GM21367 (cell line): Measurements from ENCODE around the gene TET1.
"Not testable (repeated sequence)": the region's sequence is repeated elsewhere in the genome, so short reads cannot be mapped to it uniquely, and the experiment has no call there.

Experiments
- ATAC-seq: cut with Tn5 transposase; IDR thresholded peaks from one replicate; pipeline ENCODE4 v1.9.1; 2021; ENCODE audit not compliant: unreplicated experiment

The TET1 gene

DNA sequence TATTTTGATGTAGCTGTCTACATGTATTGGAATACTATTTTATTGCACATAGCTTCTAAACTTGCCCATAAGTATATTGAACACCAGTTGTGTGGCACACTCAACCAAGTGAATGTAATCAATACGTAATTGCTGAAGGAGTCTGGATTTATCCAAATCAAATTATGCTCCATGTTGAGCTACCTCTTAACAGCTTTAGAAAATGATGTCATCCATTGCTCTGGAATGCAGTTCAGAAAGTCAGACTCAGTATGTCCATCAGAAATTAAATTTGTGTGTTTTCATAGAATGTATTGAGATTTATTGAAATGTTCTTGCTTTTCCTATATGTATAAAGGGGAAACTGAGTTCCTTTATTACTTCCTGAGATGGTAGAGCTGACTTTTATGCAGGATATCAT lies 135.9 kb downstream of the TET1 start:
- no peak for ATAC-seq

DNA sequence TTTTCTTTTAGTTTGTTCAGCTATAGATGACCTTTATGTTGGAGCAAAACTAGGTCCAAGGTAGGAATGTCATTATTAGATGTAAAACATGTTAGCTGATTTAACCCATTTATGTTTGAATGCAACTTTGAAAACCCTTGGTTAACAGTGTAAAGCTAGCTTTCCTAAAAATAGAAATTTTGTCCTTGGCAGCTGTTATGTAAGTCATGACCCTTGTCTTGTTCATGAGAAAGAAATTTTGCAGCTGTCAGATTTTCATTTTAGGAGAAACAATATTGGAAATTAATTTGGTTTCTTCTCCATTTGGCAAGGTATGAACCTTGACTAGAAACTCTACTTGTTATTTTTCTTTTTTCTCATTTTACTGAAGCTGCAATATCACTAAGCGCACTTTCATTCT lies 137.0 kb downstream of the TET1 start:
- ATAC-seq, result no peak

DNA sequence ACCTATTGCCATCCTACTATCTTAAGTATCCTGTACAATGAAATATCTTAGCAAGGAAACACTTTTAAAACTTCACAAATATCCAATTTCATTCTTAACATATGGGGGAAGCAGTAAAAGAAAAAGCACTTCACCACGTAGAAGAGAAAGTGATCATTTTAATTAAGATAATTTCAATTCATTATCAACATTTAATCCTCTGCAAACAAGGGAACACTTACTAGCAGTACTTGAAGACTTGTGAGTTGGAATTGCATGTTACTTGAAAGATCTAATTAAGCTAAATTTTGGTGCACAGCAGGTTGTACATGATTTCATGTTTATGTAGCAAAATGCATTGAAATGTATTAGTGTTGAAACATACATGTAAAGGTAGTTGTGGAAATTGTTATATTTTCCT lies 140.1 kb downstream of the TET1 start:
- ATAC-seq, result no peak

DNA sequence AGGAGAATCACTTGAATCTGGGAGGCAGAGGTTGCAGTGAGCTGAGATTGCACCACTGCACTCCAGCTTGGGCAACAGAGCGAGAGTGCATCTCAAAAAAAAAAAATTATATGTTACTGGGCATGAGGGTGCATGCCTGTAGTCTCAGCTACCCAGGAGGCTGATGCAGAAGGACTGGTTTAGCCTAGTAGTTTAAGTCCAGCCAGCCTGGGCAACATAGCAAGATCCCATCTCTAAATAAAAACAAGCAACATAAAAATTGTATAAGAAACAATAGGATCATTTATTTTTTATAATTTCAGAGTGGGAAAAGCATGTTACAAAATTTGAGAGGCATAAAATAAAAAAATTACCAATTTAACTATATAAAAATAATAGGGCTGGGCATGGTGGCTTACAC lies 145.4 kb downstream of the TET1 start:
- ATAC-seq, result no peak

DNA sequence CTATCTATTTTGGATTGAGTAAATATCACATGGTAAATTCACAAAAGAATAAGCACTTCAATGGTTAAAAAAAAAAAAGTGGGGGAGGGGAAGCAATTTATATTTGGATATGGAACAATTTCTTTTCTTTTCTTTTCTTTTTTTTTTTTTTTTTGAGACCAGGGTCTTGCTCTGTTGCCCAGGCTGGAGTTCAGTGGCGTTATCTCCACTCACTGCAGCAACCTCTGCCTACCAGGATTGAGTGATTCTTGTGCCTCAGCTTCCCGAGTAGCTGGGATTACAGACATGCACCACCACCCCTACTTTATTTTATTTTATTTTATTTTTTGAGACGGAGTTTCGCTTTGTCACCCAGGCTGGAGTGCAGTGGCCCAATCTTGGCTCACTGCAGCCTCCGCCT lies 148.8 kb downstream of the TET1 start:
- ATAC-seq, result not testable (repeated sequence)

DNA sequence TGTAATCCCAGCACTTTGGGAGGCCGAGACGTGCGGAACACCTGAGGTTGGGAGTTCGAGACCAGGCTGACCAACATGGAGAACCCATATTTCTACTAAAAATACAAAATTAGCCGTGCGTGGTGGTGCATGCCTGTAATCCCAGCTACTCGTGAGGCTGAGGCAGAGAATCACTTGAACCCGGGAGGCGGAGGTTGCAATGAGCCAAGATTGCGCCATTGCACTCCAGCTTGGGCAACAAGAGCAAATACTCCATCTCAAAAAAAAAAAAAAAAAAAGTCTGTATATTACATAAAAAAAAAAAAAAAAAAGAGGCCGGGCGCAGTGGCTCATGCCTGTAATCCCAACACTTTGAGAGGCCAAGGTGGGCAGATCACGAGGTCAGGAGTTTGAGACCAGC lies 152.9 kb downstream of the TET1 start:
- not testable (repeated sequence) for ATAC-seq

DNA sequence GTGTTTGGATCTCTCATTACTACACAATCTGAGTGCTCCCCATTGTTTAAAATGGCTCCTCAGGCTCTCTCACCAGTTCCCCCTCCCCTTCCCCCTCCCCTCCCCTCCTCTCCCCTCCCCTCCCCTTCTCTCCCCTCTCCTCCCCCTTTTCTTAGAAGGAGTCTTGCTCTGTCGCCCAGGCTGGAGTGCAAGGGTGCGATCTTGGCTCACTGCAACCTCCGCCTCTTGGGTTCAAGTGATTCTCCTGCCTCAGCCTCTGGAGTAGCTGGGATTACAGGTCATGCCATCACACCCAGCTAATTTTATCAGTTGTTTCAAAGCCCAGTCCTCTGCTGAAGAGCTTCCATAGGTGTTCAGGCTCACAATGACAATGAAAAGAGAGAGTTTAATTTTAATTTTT lies 157.3 kb downstream of the TET1 start:
- no peak for ATAC-seq

DNA sequence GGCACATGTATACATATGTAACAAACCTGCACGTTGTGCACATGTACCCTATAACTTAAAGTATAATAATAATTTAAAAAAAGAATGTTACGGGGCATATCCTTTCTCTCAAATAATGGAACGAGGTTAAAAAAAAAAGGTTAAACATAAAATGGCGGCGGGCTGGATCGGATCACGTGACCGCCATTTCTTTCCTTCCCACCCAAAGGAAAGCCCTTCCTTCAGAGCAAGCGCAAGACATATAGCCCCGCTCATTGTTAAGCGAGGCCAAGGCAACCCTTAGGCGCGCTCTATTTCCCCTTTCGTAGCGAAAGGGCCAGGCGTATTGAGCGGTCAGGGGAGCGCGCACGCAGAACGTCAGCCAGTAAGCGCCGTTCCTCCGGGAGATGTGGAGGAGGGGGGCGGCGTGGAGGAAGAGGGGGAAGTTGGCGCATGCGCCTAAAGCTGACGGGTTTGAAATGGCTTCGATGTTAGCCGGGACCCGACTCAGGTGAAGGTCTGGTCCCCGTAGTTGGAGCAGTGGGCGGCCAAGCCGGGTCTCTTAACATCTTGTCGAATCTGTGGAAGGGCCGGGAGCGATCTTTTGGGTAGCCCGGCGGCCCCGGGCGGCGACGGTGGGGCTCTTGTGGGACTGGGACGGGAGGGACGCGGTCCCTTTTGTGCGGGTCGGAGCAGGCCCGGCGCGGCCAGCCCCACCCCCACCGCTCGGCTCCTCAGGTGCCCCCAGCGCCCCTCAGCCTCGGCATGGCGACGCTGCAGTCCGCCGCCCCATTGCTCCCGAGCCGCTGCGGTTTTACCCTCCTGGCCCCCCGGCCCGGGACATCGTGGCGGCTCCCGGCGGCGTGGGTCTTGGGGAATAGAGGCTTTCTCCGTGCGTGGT lies 160.9 kb downstream of the TET1 start, which contains the start of gene CCAR1:
CCAR1 (plus strand) TSS at position 447 of the 880 bp plus-strand sequence. CDS start 1,266 bp downstream, outside the sequence.
- peak; percentile 98 for ATAC-seq

DNA sequence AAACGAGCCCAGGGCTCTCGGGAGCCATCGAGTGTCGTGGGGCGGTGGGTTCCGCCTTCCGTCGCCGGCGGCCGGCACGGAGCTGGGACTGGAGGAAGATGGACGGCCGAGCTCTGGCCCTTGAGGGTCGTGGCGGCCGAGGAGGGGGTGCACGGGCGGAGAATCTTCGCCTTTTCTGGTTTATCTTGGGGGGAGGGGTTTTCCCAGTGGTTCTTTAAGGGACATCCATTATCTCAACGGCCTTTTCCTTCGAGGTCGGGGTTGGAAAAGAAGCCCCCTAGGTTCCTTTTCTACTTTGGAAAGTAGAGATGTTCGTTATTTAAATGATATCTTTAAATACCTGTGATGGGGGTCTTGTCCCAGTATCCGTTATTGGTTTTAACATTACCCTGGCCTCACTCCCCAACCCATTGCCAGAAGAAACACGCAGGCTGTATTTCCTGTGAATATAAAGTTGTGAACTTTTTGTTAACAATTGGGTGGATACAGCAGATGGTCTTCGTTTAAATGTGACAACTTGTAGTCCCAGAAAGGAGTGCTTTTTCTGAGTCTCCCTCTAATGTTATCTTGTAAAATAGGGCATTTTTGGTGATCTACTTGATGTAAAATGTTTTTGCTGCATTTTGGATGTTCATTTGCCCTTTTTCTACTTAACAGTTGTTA lies 161.7 kb downstream of the TET1 start:
- ATAC-seq, result peak; percentile 16

DNA sequence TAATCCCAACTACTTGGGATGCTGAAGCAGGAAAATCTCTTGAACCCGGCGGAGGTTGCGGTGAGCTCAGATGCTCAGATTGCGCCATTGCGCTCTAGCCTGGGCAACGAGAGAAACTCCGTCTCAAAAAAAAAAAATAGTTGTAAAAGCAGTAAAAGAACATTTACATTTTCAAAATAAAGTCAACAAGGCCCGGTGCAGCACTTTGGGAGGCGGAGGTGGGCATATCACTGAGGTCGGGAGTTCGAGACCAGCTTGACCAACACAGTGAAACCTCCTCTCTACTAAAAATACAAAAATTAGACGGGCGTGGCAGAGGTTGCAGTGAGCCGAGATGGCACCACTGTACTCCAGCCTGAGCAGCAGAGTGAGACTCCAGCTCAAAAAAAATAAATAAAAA lies 164.9 kb downstream of the TET1 start:
- no peak for ATAC-seq

DNA sequence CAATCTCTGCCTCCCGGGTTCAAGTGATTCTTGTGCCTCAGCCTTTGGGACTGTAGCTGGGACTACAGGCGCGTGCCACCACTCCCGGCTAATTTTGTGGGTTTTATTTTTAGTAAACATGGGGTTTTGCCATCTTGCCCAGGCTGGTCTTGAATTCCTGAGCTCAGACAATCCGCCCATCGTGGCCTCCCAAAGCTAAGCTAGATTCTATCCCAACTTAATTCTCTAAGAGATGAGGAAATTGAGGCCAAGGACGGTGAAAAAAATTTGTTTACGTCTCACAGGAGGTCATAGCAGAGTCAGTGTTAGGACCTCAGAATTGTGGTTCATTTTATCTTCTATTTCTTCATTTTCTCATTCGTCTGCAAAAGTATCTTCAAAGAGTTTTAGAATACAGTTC lies 167.0 kb downstream of the TET1 start:
- ATAC-seq, result no peak

DNA sequence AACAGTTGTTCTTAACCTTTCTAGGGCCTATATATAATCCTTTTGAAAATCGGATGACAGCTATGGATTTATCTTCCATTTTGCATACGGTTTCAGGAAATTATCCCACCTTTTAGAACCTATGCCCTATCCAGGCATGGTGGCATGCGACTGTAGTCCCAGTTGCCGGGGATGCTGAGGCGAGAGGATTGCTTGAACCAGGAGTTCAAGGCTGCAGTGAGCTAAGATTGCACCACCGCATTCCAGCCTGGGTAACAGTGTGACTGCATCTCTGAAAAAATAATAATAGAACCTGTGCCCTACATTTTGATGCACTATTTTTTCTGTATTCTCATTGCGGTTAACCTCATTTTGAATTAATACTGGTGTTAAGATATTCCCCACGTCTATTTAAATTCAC lies 172.5 kb downstream of the TET1 start:
- no peak for ATAC-seq

DNA sequence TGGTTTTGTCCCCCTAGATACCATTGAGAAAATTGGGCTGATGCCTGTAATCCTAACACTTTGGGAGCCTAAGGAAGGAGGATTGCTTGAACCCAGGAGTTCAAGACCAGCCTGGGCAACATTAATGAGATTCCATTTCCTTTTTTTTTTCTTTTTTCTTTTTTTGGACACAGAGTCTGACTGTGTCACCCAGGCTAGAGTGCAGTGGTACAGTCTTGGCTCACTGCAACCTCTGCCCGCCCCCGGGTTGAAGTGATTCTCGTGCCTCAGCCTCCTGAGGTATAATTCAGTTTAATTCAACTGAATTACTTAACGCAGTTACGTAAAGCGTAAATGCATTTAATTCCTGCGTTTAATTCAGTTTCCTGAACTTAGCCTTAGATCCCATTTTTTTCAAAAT lies 174.2 kb downstream of the TET1 start:
- ATAC-seq, result no peak

DNA sequence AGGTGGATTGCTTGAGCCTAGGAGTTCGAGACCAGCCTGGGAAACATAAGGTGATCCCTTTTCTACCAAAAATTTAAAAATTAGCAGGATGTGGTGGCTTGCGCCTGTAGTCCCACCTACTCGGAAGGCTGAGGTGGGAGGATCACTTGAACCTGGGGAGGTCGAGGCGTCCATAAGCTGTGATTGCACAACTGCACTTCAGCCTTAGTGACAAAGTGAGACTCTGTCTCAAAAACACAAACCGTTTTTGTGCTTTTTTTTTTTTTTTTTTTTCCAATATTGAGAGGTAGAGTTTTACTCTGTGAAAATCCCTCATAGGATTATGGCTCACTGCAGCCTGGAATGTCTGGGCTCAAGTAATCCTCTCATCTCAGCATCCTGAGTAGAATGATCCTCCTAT lies 175.0 kb downstream of the TET1 start:
- no peak for ATAC-seq

DNA sequence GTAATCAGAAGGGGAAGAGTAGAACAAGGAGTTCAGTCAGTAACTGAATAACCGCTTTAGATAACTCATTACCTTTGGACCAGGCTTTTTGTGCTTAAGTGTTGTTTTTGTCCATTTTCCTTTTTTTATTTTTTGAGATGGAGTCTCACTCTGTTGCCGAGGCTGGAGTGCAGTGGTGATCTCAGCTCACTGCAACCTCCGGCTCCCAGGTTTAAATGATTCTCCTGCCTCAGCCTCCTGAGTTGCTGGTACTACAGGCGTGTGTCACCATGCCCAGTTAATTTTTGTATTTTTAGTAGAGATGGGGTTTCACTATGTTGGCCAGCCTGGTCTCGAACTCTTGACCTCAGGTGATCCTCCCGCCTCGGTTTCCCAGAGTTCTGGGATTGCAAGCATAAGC lies 175.6 kb downstream of the TET1 start:
- not testable (repeated sequence) for ATAC-seq

DNA sequence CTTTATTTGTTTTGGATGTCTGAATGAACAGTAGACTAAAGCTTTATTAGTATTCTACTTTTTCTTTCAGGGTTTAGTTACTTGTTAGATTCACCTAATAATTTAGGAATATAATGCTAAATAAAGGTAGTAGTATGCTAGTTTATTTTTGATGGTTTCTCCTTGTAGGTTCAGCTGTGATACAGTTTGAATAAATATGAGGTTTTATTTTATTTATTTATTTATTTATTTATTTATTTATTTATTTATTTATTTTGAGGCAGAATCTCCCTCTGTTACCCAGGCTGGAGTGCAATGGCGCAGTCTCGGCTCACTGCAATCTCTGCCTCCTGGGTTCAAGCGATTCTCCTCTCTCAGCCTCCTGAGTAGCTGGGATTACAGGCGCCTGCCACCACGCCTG lies 180.5 kb downstream of the TET1 start:
- not testable (repeated sequence) for ATAC-seq

DNA sequence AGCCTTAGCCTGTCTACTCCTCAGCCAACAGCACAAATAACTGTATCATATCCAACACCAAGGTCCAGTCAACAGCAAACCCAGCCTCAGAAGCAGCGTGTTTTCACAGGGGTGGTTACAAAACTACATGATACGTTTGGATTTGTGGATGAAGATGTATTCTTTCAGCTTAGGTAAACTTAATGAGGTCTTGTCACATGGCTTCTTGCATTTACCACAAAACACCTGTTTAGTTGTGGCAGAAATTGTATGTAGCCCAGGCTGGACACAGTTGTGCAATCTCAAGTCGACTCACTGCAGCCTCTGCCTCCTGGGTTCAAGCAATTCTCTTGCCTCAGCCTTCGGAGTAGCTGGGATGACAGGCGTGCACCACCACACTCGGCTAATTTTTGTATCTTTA lies 182.3 kb downstream of the TET1 start:
- ATAC-seq, result no peak
